Measurements from ENCODE around the gene AXDND1.
"Not testable (repeated sequence)": the region's sequence is repeated elsewhere in the genome, so short reads cannot be mapped to it uniquely, and the experiment has no call there.

The AXDND1 gene

DNA sequence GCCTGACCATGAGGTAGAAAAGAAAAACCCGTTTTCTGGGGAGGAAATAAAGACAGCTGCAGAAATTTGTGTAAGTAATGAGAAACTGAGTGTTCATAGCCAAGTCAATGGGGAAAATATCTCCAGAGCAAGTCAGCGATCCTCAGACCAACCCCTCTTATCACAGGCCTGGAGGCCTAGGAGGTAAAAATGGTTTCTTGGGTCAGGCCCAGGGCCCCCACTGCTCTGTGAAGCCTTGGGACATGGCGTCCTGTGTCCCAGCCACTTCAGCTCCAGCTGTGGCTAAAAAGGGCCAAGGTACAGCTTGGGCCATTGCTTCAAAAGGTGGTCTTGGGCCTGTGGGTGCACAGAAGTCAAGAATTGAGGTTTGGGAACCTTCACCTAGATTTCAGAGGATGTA, 108.9 kb downstream of the AXDND1 start:
- no peak for DNase-seq

GRCh38 chr1:179476484-179476883, 110.7 kb downstream of the AXDND1 start:
- no peak for DNase-seq

GRCh38 chr1:179478370-179478769, 112.6 kb downstream of the AXDND1 start:
- no peak for DNase-seq

- no peak for DNase-seq
Measured at GRCh38 chr1:179490611-179491010, 124.8 kb downstream of the AXDND1 start.

DNA sequence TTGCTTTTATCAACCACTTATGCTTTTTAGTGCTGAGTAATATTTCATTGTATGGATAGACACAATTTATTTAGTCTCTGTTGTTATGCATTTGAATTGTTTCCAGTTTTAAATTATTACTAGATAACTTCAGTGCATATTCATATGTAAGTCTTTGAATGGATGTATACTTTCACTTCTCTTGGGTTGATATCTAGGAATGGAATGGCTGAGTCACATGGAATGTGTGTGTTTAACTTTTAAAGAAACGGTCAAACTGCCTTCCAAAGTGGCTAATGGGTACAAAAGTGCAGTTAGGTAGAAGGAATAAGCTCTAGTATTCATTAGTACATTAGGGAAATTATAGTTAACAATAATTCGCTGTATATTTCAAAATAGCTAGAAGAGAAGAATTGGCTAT, 127.6 kb downstream of the AXDND1 start:
- no peak for DNase-seq

DNA sequence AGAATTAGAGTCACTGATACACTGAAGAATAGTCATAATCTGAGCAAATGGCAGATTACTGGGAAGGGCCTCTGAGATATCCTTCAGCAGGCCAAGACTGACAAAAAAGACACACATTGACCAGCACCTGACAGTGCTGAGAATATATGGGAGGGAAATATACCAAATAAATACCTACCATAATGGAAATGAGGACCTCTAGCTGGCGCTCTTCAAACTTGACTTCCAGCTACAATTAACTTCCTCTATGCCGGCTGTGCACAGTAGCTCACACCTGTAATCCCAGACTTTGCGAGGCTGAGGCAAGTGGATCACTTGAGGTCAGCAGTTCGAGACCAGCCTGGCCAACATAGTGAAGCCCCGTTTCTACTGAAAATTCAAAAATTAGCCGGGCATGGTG, 140.4 kb downstream of the AXDND1 start:
- DNase-seq, result no peak

GRCh38 chr1:179509384-179509783, 143.6 kb downstream of the AXDND1 start:
- DNase-seq, result no peak

DNA sequence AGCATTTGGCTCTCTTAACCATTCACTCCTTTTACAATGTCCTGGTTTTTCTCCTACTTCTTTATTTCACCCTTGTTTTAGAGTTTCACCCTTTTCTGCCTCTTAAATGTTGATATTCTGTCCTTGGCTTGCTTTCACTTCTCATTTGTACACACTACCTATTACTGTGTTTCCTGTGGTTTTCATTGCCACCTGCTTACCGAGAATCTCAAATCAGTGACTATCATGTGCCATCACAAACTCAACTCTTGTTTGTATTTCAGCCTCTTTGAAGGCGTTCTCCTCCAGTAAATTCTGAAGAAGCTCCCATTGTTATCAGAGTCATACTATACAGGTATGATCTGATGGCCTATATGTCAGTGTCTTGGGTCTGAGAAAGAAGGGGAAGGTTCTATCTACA, 144.3 kb downstream of the AXDND1 start:
- no peak for DNase-seq

- DNase-seq, result no peak
Measured at GRCh38 chr1:179516976-179517705, 151.4 kb downstream of the AXDND1 start.

GRCh38 chr1:179518544-179518943, 152.8 kb downstream of the AXDND1 start:
- not testable (repeated sequence) for DNase-seq

DNA sequence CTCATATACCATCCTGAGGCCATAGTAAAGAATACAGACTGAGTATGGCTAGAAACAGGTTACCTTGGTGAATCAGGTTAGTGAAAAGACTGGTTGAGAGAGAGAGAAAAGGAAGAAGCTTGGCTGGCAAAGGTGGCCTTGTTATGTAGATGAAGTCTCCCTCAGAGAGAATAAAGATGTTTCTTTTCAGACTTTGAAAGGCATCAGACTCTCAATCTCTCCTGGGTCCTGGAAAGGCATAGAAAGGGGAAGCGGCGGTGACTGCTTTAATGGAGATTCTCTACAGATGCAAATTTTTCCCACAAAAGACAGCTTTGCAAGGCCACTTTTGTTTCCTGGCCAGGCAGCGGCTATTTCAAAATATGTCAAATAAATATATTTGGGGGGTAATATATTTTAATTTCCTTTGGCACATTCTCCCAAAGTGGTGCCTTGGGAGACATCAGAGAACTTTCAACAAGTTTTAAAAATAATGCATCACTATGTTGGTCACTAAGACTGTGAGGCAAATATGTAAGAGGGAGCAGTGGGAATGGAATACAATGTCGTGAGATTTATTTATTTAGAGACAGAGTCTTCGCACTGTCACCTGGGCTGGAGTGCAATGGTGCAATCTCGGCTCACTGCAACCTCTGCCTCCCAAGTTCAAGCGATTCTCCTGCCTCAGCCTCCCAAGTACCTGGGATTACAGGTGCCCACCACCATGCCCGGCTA, 163.9 kb downstream of the AXDND1 start:
- no peak for DNase-seq

DNA sequence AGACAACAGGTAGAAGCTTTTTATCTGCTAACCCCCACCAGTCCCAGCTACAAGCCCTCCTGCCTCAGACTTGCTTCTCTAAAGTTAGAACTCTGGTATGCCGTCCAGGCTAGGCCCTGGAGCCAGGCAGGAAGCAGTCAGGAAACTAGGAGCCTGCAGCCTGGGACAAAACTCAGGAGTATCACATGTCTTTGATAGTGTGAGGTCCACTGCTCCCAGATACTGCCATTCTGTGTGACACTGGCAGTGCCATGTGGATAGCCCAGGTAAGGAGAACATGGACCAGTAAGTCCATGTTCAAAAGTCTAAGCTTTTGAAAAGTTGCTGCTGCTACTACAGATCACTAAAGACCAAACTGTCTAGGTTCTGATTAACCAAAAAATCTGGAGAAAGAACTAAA, 164.6 kb downstream of the AXDND1 start:
- no peak for DNase-seq

GRCh38 chr1:179541774-179542173, 176.0 kb downstream of the AXDND1 start:
- no peak for DNase-seq

DNA sequence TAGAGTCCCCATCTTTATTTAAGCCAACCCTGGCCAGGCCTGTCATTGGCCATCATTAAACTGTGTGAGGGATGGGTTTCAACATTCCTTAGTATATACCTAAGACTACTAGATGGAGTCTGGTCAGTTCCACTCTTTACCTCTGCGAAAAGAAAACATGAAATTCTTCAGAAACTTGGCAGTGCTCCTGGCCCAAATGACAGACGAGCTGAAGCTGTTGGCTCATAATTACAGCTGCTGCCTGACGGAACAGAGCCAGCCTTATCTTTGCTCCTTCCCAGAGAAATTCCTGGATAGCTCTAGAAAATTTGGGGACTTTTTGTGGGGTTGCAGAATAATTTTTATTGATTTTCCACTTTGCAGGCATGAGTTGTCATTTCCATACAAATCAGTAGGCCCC, 179.6 kb downstream of the AXDND1 start:
- no peak for DNase-seq

DNA sequence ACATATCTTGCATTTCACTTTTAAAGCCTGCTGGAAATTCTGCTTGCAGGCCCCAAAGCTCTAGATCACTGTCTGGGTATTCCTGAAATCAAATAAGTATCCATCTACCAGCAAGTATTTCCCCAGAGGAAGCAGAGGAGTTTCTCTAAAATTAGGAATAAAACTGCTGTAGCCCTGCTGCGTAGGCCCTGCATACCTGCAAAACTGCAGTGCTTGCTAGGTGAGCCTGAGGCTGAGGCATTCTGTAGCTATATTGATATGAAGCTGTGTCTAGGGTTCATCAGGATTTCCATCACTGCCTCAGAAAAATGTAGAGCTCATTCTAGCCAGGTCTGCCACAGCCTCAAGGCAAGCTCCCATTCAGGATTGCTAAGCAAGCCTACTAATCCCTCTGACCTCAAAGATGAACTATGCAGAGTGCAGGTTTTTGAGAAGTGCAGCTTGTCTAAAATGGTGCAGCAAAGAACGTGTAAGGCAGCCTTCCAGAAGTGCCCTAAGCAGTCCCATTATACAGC, 181.3 kb downstream of the AXDND1 start:
- DNase-seq, result no peak

DNA sequence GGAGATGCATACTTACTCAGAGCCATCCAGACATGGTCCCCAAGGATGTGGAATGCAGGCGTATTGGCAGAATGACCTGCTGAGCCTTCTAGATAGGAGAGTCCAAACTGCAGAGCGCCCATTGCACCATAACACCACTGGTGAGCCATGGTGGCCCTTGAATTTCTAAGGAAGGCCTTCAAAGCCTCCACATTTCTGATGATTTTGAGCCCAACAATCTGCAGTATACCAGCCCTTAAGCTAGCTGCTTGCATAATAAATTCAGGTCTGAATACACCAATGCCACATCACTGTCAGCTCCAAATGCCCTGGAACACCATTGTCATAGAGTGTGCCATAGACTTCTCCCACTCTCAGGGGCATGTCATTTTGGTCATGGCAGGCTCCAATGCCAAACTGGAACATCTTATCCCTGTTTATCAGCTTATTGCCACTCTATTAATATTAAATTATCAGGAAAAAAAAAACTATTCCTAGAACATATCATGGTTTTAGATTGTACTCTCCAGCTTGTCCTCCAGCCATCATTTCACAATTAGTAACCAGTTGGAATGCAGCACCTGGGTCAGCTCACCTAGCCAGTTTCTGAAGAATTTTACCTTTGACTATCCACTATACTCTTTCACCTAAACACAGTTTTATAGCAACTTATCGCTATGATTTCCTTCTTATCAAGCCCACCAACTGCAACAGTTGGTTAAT, 183.0 kb downstream of the AXDND1 start:
- no peak for DNase-seq

- no peak for DNase-seq
Measured at GRCh38 chr1:179549368-179549700, 183.6 kb downstream of the AXDND1 start.

- no peak for DNase-seq
Measured at GRCh38 chr1:179550746-179551682, 185.2 kb downstream of the AXDND1 start.

GRCh38 chr1:179554427-179554826, 188.7 kb downstream of the AXDND1 start:
- DNase-seq, result no peak

GRCh38 chr1:179558078-179558477, 192.3 kb downstream of the AXDND1 start:
- DNase-seq, result no peak

- no peak for DNase-seq
Measured at GRCh38 chr1:179575497-179576314, 209.9 kb downstream of the AXDND1 start, which contains the start of gene NPHS2. NPHS2 (minus strand) TSS chr1:179575948; CDS start chr1:179575864, 84 bp downstream.

DNA sequence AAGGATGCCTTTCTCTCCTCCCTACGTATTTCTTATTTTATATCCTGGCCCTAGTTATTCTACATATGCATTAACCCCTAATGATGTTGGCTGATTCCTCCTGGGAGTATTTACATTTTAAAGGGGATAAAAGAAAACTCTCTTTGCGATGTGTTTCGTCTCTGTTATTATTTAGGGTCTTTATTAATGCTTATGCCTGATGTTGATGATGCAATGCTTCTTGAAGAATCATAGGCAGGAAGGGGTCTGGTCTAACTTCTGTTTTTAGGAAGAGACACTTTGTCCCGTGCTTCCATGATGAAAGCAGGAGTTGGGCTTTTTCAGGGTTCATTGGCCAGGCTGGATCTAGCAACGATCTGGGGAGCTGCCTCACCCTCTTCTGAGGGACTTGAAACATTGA, 210.7 kb downstream of the AXDND1 start:
- no peak for DNase-seq

All from COR-L47 (cell line).